Measurements from ENCODE around the gene DPEP1. TPM values are rescaled to one million over a fixed set of nuclear protein-coding genes. Genes with fewer than 3 reads are reported as not detected.
"Not testable (repeated sequence)": the region's sequence is repeated elsewhere in the genome, so short reads cannot be mapped to it uniquely, and the experiment has no call there.

DPEP1 gene
- total RNA-seq, 2 experiments from 2014 or later = not detected

GRCh38 chr16:89634463-89635385 is 21.3 kb downstream of the DPEP1 start:
- H3K4me3 Mint-ChIP-seq; H3K27ac Mint-ChIP-seq; H3K4me1 Mint-ChIP-seq (ENCODE audit: low read depth); H3K36me3 Mint-ChIP-seq (ENCODE audit: low read depth); H3K9me3 Mint-ChIP-seq; H3K27me3 Mint-ChIP-seq (ENCODE audit: low read depth); intact Hi-C loops (cut with micrococcal nuclease); DNase-seq: not testable (repeated sequence)
- CTCF ChIA-PET = interaction anchor here (0.9 kb wide), 1 partner anchor 11 kb away, joined by 3 read pairs; no protein-coding TSS in a partner anchor

GRCh38 chr16:89636663-89637062 is 23.2 kb downstream of the DPEP1 start:
- no peaks in the 10 kb centered on the region for H3K36me3 Mint-ChIP-seq (ENCODE audit: low read depth)
- H3K4me3 Mint-ChIP-seq = no peak overlapping the region
- CTCF ChIA-PET = no interaction called here
- H3K27me3 Mint-ChIP-seq (ENCODE audit: low read depth) = peaks cover 3% of the 10 kb centered on the region
- no peak overlapping the region for H3K27ac Mint-ChIP-seq
- peaks cover 7% of the 10 kb centered on the region for H3K4me1 Mint-ChIP-seq (ENCODE audit: low read depth)
- intact Hi-C loops (cut with micrococcal nuclease) = no loop called here
- H3K9me3 Mint-ChIP-seq = no peaks in the 10 kb centered on the region
- DNase-seq = no peak

GRCh38 chr16:89637379-89637778 is 23.9 kb downstream of the DPEP1 start:
- CTCF ChIA-PET = interaction anchor here (0.6 kb wide), 1 partner anchor 175 kb away, joined by 3 read pairs; no protein-coding TSS in a partner anchor
- intact Hi-C loops (cut with micrococcal nuclease) = no loop called here
- Mint-ChIP-seq H3K4me1 (ENCODE audit: low read depth) (peaks cover 7% of the 10 kb centered on the region), H3K4me3 (no peak overlapping the region), H3K36me3 (ENCODE audit: low read depth) (no peaks in the 10 kb centered on the region), H3K27me3 (ENCODE audit: low read depth) (peaks cover 3% of the 10 kb centered on the region), H3K9me3 (no peaks in the 10 kb centered on the region), H3K27ac (no peak overlapping the region)
- no peak for DNase-seq

GRCh38 chr16:89638455-89638854 is 25.0 kb downstream of the DPEP1 start:
- CTCF ChIA-PET = no interaction called here
- no peaks in the 10 kb centered on the region for H3K9me3 Mint-ChIP-seq
- H3K4me1 Mint-ChIP-seq (ENCODE audit: low read depth) = peaks cover 7% of the 10 kb centered on the region
- no peak for DNase-seq
- intact Hi-C loops (cut with micrococcal nuclease) = no loop called here
- H3K4me3 Mint-ChIP-seq = no peak overlapping the region
- peaks cover 3% of the 10 kb centered on the region for H3K27me3 Mint-ChIP-seq (ENCODE audit: low read depth)
- no peak overlapping the region for H3K27ac Mint-ChIP-seq
- H3K36me3 Mint-ChIP-seq (ENCODE audit: low read depth) = no peaks in the 10 kb centered on the region

GRCh38 chr16:89639385-89639784 is 25.9 kb downstream of the DPEP1 start:
- peaks cover 7% of the 10 kb centered on the region for H3K4me1 Mint-ChIP-seq (ENCODE audit: low read depth)
- intact Hi-C loops (cut with micrococcal nuclease) = no loop called here
- CTCF ChIA-PET = interaction anchor here (1.4 kb wide), 1 partner anchor 37 kb away, joined by 4 read pairs; no protein-coding TSS in a partner anchor
- H3K4me3 Mint-ChIP-seq = no peak overlapping the region
- H3K36me3 Mint-ChIP-seq (ENCODE audit: low read depth) = no peaks in the 10 kb centered on the region
- no peaks in the 10 kb centered on the region for H3K9me3 Mint-ChIP-seq
- no peak overlapping the region for H3K27ac Mint-ChIP-seq
- DNase-seq = no peak
- H3K27me3 Mint-ChIP-seq (ENCODE audit: low read depth) = peaks cover 3% of the 10 kb centered on the region

GRCh38 chr16:89641458-89642119 is 28.1 kb downstream of the DPEP1 start:
- CTCF ChIA-PET = interaction anchor here (0.6 to 2.0 kb wide), 6 partner anchors 9 to 273 kb away, joined by 3 to 6 read pairs (median 4); no protein-coding TSS in a partner anchor
- H3K9me3 Mint-ChIP-seq = no peaks in the 10 kb centered on the region
- no peak overlapping the region for H3K27ac Mint-ChIP-seq
- DNase-seq = no peak
- intact Hi-C loops (cut with micrococcal nuclease) = loop anchor here (1.0 to 5.0 kb wide), 2 partner anchors 39 to 67 kb away; no protein-coding TSS in a partner anchor
- H3K4me1 Mint-ChIP-seq (ENCODE audit: low read depth) = peaks cover 7% of the 10 kb centered on the region
- H3K27me3 Mint-ChIP-seq (ENCODE audit: low read depth) = no peaks in the 10 kb centered on the region
- no peak overlapping the region for H3K4me3 Mint-ChIP-seq
- H3K36me3 Mint-ChIP-seq (ENCODE audit: low read depth) = peaks cover 5% of the 10 kb centered on the region

GRCh38 chr16:89642574-89642973 is 29.1 kb downstream of the DPEP1 start:
- Mint-ChIP-seq H3K4me1 (ENCODE audit: low read depth) (peaks cover 7% of the 10 kb centered on the region), H3K36me3 (ENCODE audit: low read depth) (peaks cover 5% of the 10 kb centered on the region), H3K27me3 (ENCODE audit: low read depth) (no peaks in the 10 kb centered on the region), H3K4me3 (no peak overlapping the region), H3K9me3 (no peaks in the 10 kb centered on the region), H3K27ac (no peak overlapping the region)
- DNase-seq = no peak
- intact Hi-C loops (cut with micrococcal nuclease) = loop anchor here (5.0 kb wide), 1 partner anchor 40 kb away; no protein-coding TSS in a partner anchor
- CTCF ChIA-PET = interaction anchor here (1.0 to 1.3 kb wide), 3 partner anchors 29 to 67 kb away, joined by 3 to 4 read pairs (median 3); partner anchors contain the start of genes CPNE7 and SPATA2L

- DNase-seq = no peak
- no peaks in the 10 kb centered on the region for H3K27me3 Mint-ChIP-seq (ENCODE audit: low read depth)
- peaks cover 7% of the 10 kb centered on the region for H3K4me1 Mint-ChIP-seq (ENCODE audit: low read depth)
- intact Hi-C loops (cut with micrococcal nuclease) = loop anchor here (5.0 kb wide), 1 partner anchor 42 kb away; no protein-coding TSS in a partner anchor
- no peaks in the 10 kb centered on the region for H3K9me3 Mint-ChIP-seq
- H3K27ac Mint-ChIP-seq = no peak overlapping the region
- CTCF ChIA-PET = interaction anchor here (1.1 kb wide), 1 partner anchor 68 kb away, joined by 4 read pairs; the partner anchor contains the start of gene CPNE7
- no peak overlapping the region for H3K4me3 Mint-ChIP-seq
- H3K36me3 Mint-ChIP-seq (ENCODE audit: low read depth) = peaks cover 7% of the 10 kb centered on the region
Observed at GRCh38 chr16:89643769-89644300, 30.4 kb downstream of the DPEP1 start.

- Mint-ChIP-seq H3K27ac (no peak overlapping the region), H3K4me1 (ENCODE audit: low read depth) (peaks cover 7% of the 10 kb centered on the region), H3K27me3 (ENCODE audit: low read depth) (no peaks in the 10 kb centered on the region), H3K4me3 (no peak overlapping the region), H3K9me3 (no peaks in the 10 kb centered on the region), H3K36me3 (ENCODE audit: low read depth) (peaks cover 13% of the 10 kb centered on the region)
- intact Hi-C loops (cut with micrococcal nuclease) = no loop called here
- CTCF ChIA-PET = interaction anchor here (0.6 kb wide), 1 partner anchor 47 kb away, joined by 3 read pairs; no protein-coding TSS in a partner anchor
- DNase-seq = no peak
Observed at GRCh38 chr16:89645122-89645521, 31.7 kb downstream of the DPEP1 start.

GRCh38 chr16:89646270-89646669 is 32.8 kb downstream of the DPEP1 start:
- Mint-ChIP-seq H3K9me3 (no peaks in the 10 kb centered on the region), H3K27me3 (ENCODE audit: low read depth) (no peaks in the 10 kb centered on the region), H3K4me3 (no peak overlapping the region), H3K4me1 (ENCODE audit: low read depth) (no peaks in the 10 kb centered on the region), H3K36me3 (ENCODE audit: low read depth) (peaks cover 14% of the 10 kb centered on the region), H3K27ac (no peak overlapping the region)
- no peak for DNase-seq
- CTCF ChIA-PET = no interaction called here
- intact Hi-C loops (cut with micrococcal nuclease) = no loop called here

GRCh38 chr16:89646906-89647305 is 33.5 kb downstream of the DPEP1 start:
- Mint-ChIP-seq H3K36me3 (ENCODE audit: low read depth) (peaks cover 14% of the 10 kb centered on the region), H3K4me1 (ENCODE audit: low read depth) (no peaks in the 10 kb centered on the region), H3K27ac (no peak overlapping the region), H3K9me3 (no peaks in the 10 kb centered on the region), H3K27me3 (ENCODE audit: low read depth) (no peaks in the 10 kb centered on the region), H3K4me3 (no peak overlapping the region)
- intact Hi-C loops (cut with micrococcal nuclease) = no loop called here
- CTCF ChIA-PET = no interaction called here
- DNase-seq = no peak

GRCh38 chr16:89651584-89651983 is 38.1 kb downstream of the DPEP1 start:
- intact Hi-C loops (cut with micrococcal nuclease) = loop anchor here (10.0 kb wide), 1 partner anchor 407 kb away; no protein-coding TSS in a partner anchor
- Mint-ChIP-seq H3K4me1 (ENCODE audit: low read depth) (peaks cover 21% of the 10 kb centered on the region), H3K4me3 (no peak overlapping the region), H3K9me3 (no peaks in the 10 kb centered on the region), H3K27me3 (ENCODE audit: low read depth) (no peaks in the 10 kb centered on the region), H3K27ac (no peak overlapping the region), H3K36me3 (ENCODE audit: low read depth) (peaks cover 11% of the 10 kb centered on the region)
- CTCF ChIA-PET = no interaction called here
- no peak for DNase-seq
